ENCODE results near the gene GLRX.
"Not testable (repeated sequence)": the region's sequence is repeated elsewhere in the genome, so short reads cannot be mapped to it uniquely, and the experiment has no call there.

The GLRX gene

GRCh38 chr5:95822542-95823181 is at the start of gene GLRX:
Gene GLRX (minus strand): TSS chr5:95822726. CDS start chr5:95822662, 64 bp downstream.
- DNase-seq, result no peak

GRCh38 chr5:95871146-95871806 is 48.8 kb upstream of the GLRX start:
- DNase-seq, result no peak

- no peak for DNase-seq
These were observed 47.7 kb upstream of the GLRX start for GRCh38 chr5:95870105-95870672.

GRCh38 chr5:95869173-95869855 is 46.8 kb upstream of the GLRX start:
- DNase-seq, result not testable (repeated sequence)

- no peak for DNase-seq
These were observed 45.6 kb upstream of the GLRX start for GRCh38 chr5:95868136-95868535.

- DNase-seq, result no peak
These were observed 44.0 kb upstream of the GLRX start for GRCh38 chr5:95866435-95867040.

- DNase-seq, result no peak
These were observed 42.5 kb upstream of the GLRX start for GRCh38 chr5:95864944-95865504.

GRCh38 chr5:95864456-95864855 is 41.9 kb upstream of the GLRX start:
- DNase-seq, result no peak

- no peak for DNase-seq
These were observed 40.8 kb upstream of the GLRX start for GRCh38 chr5:95863383-95863757.

- DNase-seq, result no peak
These were observed 40.3 kb upstream of the GLRX start for GRCh38 chr5:95862671-95863382.

- no peak for DNase-seq
These were observed 39.5 kb upstream of the GLRX start for GRCh38 chr5:95861864-95862561.

GRCh38 chr5:95861221-95861863 is 38.8 kb upstream of the GLRX start:
- DNase-seq, result peak; percentile 18

- no peak for DNase-seq
These were observed 37.1 kb upstream of the GLRX start for GRCh38 chr5:95859661-95860060.

GRCh38 chr5:95858661-95859595 is 36.4 kb upstream of the GLRX start:
- peak; percentile 65 for DNase-seq

- no peak for DNase-seq
These were observed 35.5 kb upstream of the GLRX start for GRCh38 chr5:95858023-95858461.

GRCh38 chr5:95857185-95857945 is 34.8 kb upstream of the GLRX start:
- no peak for DNase-seq

GRCh38 chr5:95856501-95856981 is 34.0 kb upstream of the GLRX start:
- no peak for DNase-seq

GRCh38 chr5:95853490-95853889 is 31.0 kb upstream of the GLRX start:
- DNase-seq, result no peak

- DNase-seq, result no peak
These were observed 30.0 kb upstream of the GLRX start for GRCh38 chr5:95852567-95852966.

Data from NCI-H2107 (cell line).